ENCODE results near the gene ADAMTS17. TPM values are rescaled to one million over a fixed set of nuclear protein-coding genes. Genes with fewer than 3 reads are reported as not detected.

Gene ADAMTS17
- total RNA-seq, 1 experiment from 2014 or later, result 4.2 TPM

GRCh38 chr15:99999282-100000070 is 342.3 kb downstream of the ADAMTS17 start:
- no peaks in the 10 kb centered on the region for H3K9me2 ChIP-seq (ENCODE audit: insufficient read depth)
- no peaks in the 10 kb centered on the region for H3K9me3 ChIP-seq (ENCODE audit: control insufficient read depth in 1 of 2, insufficient read depth in 1 of 2, low read depth in 1 of 2, low read length in 2 of 2)
- DNase-seq (ENCODE audit: low read depth, low spot score) (no peak), ATAC-seq (no peak)
- CTCF ChIA-PET, result no interaction called here
- H3K27me3 ChIP-seq (ENCODE audit: insufficient read depth, low read length), result no peaks in the 10 kb centered on the region
- no peak overlapping the region for H3K4me2 ChIP-seq (ENCODE audit: low read length)
- H2AFZ ChIP-seq (ENCODE audit: low read depth, low read length, poor library complexity, severe bottlenecking), result no peak overlapping the region
- RAD21 ChIA-PET (ENCODE audit: low non-redundant PET in 1 of 2, low total read pairs in 2 of 2, uncharacterized antibody in 2 of 2, unreplicated experiment in 2 of 2), result no interaction called here
- no peaks in the 10 kb centered on the region for H3K36me3 ChIP-seq (ENCODE audit: control insufficient read depth in 1 of 2, insufficient read depth in 2 of 2, low read length in 2 of 2)
- no TSS peak for BruUV-seq (replicated peaks)
- H3K27ac ChIP-seq (ENCODE audit: low read depth, low read length), result no peak overlapping the region
- no peaks in the 10 kb centered on the region for H4K20me1 ChIP-seq (ENCODE audit: insufficient read depth)
- no peaks in the 10 kb centered on the region; a peak in 1 of 4 replicates for H3K4me1 ChIP-seq (ENCODE audit: control insufficient read depth in 1 of 2, insufficient read depth in 2 of 2, low read length in 2 of 2)
- intact Hi-C loops (cut with micrococcal nuclease), result no loop called here
- TF ChIP-seq JUND (IDR thresholded peaks at IDR 0.05) (no peak), EZH2 (IDR thresholded peaks at IDR 0.05) (no peak), FOSL1 (IDR thresholded peaks at IDR 0.05; ENCODE audit: low read depth) (no peak), ZBTB33 (IDR thresholded peaks at IDR 0.05; ENCODE audit: extremely low read depth, insufficient replicate concordance, low read length) (no peak), YY1 (IDR thresholded peaks at IDR 0.05; ENCODE audit: extremely low read depth, insufficient replicate concordance, low read depth, low read length) (no peak), ZFX (IDR thresholded peaks at IDR 0.05) (no peak)
- no peak overlapping the region for H3K4me3 ChIP-seq (replicated peaks in 1 of 2; ENCODE audit: low read depth in 1 of 2, low read length in 2 of 2)
- POLR2A ChIA-PET, result no interaction called here
- H3K9ac ChIP-seq (ENCODE audit: low read length), result no peak overlapping the region
- no peaks in the 10 kb centered on the region for H3K79me2 ChIP-seq (ENCODE audit: insufficient read depth, low read length)

- no peak for TF ChIP-seq EGR1 (IDR thresholded peaks at IDR 0.05; ENCODE audit: low read depth)
- no peak for TF ChIP-seq RAD21 (IDR thresholded peaks at IDR 0.05; ENCODE audit: low read depth)
- H3K9me2 ChIP-seq (ENCODE audit: insufficient read depth), result no peaks in the 10 kb centered on the region
- H2AFZ ChIP-seq (ENCODE audit: low read depth, low read length, poor library complexity, severe bottlenecking), result no peak overlapping the region
- ATAC-seq, result no peak
- H3K4me3 ChIP-seq (replicated peaks in 1 of 2; ENCODE audit: low read depth in 1 of 2, low read length in 2 of 2), result no peak overlapping the region
- ChIA-PET RAD21 (ENCODE audit: low non-redundant PET in 1 of 2, low total read pairs in 2 of 2, uncharacterized antibody in 2 of 2, unreplicated experiment in 2 of 2) (no interaction called here), POLR2A (no interaction called here), CTCF (no interaction called here)
- no peak overlapping the region for H3K4me2 ChIP-seq (ENCODE audit: low read length)
- H3K27me3 ChIP-seq (ENCODE audit: insufficient read depth, low read length), result no peaks in the 10 kb centered on the region
- H3K36me3 ChIP-seq (ENCODE audit: control insufficient read depth in 1 of 2, insufficient read depth in 2 of 2, low read length in 2 of 2), result no peaks in the 10 kb centered on the region
- no peak overlapping the region for H3K9ac ChIP-seq (ENCODE audit: low read length)
- BruUV-seq (replicated peaks), result no TSS peak
- no peaks in the 10 kb centered on the region; a peak in 1 of 4 replicates for H3K4me1 ChIP-seq (ENCODE audit: control insufficient read depth in 1 of 2, insufficient read depth in 2 of 2, low read length in 2 of 2)
- H3K27ac ChIP-seq (ENCODE audit: low read depth, low read length), result no peak overlapping the region
- intact Hi-C loops (cut with micrococcal nuclease), result no loop called here
- DNase-seq (ENCODE audit: low read depth, low spot score), result no peak
- no peaks in the 10 kb centered on the region for H3K79me2 ChIP-seq (ENCODE audit: insufficient read depth, low read length)
- no peaks in the 10 kb centered on the region for H4K20me1 ChIP-seq (ENCODE audit: insufficient read depth)
- no peaks in the 10 kb centered on the region for H3K9me3 ChIP-seq (ENCODE audit: control insufficient read depth in 1 of 2, insufficient read depth in 1 of 2, low read depth in 1 of 2, low read length in 2 of 2)
These were observed 343.1 kb downstream of the ADAMTS17 start for GRCh38 chr15:99998661-99999101.

Measured in HCT116 (cell line).